Right atrium auricular region (tissue), 2 donors: ENCODE results near the gene CCDC83. TPM values are rescaled to one million over a fixed set of nuclear protein-coding genes. Genes with fewer than 3 reads are reported as not detected.

ENCODE experiments used
- DNase-seq: peaks from one replicate; pipeline ENCODE4 v3.0.0-alpha.2; 2019; ENCODE audit warnings: low spot score
- H3K27ac ChIP-seq, 2 donors: fragments of 200-600 bp; sonication (generic); 1 replicate in 1 of 2; 2 replicates in 1 of 2; pipeline ENCODE4 v1.5.1; 2016 to 2019
- H3K27me3 ChIP-seq, 2 donors: fragments of 200-600 bp; sonication (generic); one replicate each; pipeline versions ENCODE4 v1.5.1 to v1.6.0; 2017 to 2019
- H3K36me3 ChIP-seq: fragments of 200-600 bp; sonication (generic); one replicate; pipeline ENCODE4 v1.5.1; 2016
- H3K4me1 ChIP-seq, 2 donors: fragments of 200-600 bp; sonication (generic); one replicate each; pipeline versions ENCODE4 v1.5.1 to v1.6.0; 2017 to 2019
- H3K4me3 ChIP-seq, 2 donors: fragments of 200-600 bp; sonication (generic); 1 replicate in 1 of 2; 2 replicates in 1 of 2; pipeline ENCODE4 v1.5.1; 2017 to 2019; ENCODE audit warnings: mild to moderate bottlenecking in 1 of 2, moderate library complexity in 1 of 2
- H3K9me3 ChIP-seq, 2 donors: fragments of 200-600 bp; sonication (generic); one replicate each; pipeline ENCODE4 v1.5.1; 2019
- CTCF ChIP-seq, 2 donors: fragments of 200-600 bp; sonication (generic); IDR thresholded peaks; one replicate each; pipeline ENCODE4 v1.5.1; 2019; ENCODE audit warnings: antibody characterized with exemption in 2 of 2
- total RNA-seq, 2 donors: library from RNA; depleted of rRNA; stranded (reverse); fragments of >200 nt; gene quantifications; one replicate each; pipeline ENCODE4 v1.1.0, GENCODE V29; 2016

The CCDC83 gene
- total RNA-seq, 2 donors from 2014 or later: not detected

DNA sequence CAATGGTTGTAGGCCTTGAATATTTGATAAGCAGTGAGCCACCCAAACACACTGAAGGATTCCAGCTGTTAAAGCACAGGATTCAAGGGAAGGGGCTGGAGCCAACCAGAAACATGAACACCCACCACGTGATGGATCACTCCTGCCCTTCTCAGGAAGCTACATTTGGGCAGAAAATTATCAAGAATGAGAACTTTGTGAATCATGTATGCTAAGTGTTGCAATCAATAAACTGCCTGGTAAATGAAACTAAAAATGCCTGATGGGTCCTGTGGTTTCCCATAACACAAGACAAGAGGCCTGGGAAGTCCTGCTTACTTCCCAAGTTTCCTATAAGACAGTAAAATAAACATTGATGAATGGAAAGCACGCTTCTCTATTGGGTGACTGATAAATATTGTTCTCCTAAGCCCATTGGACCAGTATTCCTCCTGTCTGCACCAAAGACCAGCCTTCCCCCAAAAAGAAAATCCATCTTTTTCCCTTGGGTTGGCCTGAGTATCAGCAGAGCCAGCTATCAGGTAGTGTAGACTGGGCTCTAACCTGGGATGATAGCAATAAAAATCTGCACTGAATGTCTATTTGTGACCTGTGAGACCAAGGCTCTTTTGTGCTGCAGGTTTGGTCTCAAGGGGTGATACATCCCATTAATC is 98.4 kb downstream of the CCDC83 start:
- TF ChIP-seq CTCF (IDR thresholded peaks at IDR 0.05): no peak
- no peak for DNase-seq
- Histone ChIP-seq H3K27me3 (no peaks in the 10 kb centered on the region), H3K4me1 (peaks cover 0 to 30% of the 10 kb centered on the region in 2 donors), H3K9me3 (no peaks in the 10 kb centered on the region), H3K27ac (no peak overlapping the region), H3K36me3 (peaks cover 29% of the 10 kb centered on the region), H3K4me3 (no peak overlapping the region)

GRCh38 chr11:85955531-85955930 is 100.3 kb downstream of the CCDC83 start:
- peaks cover 47% of the 10 kb centered on the region for H3K36me3 ChIP-seq
- TF ChIP-seq CTCF (IDR thresholded peaks at IDR 0.05): no peak
- no peaks in the 10 kb centered on the region for H3K9me3 ChIP-seq
- no peak for DNase-seq
- no peak overlapping the region for H3K4me3 ChIP-seq
- H3K27me3 ChIP-seq: no peaks in the 10 kb centered on the region
- H3K27ac ChIP-seq: peak overlapping the region; percentile 39 to 56
- H3K4me1 ChIP-seq: peaks cover 0 to 28% of the 10 kb centered on the region in 2 donors

DNA sequence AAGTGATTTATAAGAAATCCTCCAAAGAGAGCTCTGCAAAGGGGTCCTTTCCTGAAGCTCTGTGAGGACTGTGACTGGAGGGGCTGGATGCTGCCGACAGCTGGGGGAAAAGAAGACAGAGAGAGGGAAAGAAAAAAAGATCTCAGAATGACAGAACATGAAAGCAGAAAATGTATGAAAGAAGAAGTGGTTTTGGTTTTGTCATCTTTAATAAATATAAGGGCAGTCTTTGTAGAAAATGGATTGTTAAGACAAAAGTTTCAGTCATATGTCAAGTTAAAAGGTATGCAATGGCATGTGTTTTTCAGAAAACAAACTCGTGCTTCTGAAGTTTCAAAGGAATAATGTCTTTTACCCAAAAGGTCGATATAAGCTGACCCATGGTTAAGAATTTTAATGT is 105.5 kb downstream of the CCDC83 start:
- no peak for TF ChIP-seq CTCF (IDR thresholded peaks at IDR 0.05)
- DNase-seq: no peak

DNA sequence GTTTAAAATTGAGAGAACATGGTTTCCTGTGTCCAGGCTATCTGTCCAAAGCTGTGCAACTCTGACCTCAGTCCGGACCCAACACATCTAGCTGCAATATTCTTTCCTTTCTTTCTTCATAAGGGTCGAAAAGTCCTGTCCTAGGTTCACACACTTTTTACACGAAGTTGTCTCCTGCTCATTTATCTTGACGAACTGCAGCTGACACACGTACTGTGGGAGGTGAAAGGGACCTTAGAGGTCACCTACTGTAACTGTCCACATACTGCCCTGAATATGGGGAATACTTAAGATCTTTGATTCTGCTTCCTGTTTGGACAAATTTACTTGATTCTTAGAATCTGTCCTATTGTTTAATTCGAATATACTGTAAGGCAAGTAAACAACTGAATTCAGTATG is 105.9 kb downstream of the CCDC83 start:
- no peak for TF ChIP-seq CTCF (IDR thresholded peaks at IDR 0.05)
- H3K36me3 ChIP-seq: peaks cover 96% of the 10 kb centered on the region
- no peaks in the 10 kb centered on the region for H3K9me3 ChIP-seq
- no peak overlapping the region for H3K4me3 ChIP-seq
- H3K27ac ChIP-seq: peak overlapping the region in 1 of 2 donors; percentile 6
- no peaks in the 10 kb centered on the region for H3K27me3 ChIP-seq
- no peak for DNase-seq
- H3K4me1 ChIP-seq: peaks cover 0 to 32% of the 10 kb centered on the region in 2 donors

More for the DNA sequence above, 105.5 kb downstream of the CCDC83 start:
- Histone ChIP-seq H3K36me3 (peaks cover 96% of the 10 kb centered on the region), H3K9me3 (no peaks in the 10 kb centered on the region), H3K27me3 (no peaks in the 10 kb centered on the region), H3K4me1 (peaks cover 0 to 36% of the 10 kb centered on the region in 2 donors), H3K27ac (peak overlapping the region in 1 of 2 donors; percentile 6), H3K4me3 (no peak overlapping the region)

GRCh38 chr11:85961930-85962363 is 106.8 kb downstream of the CCDC83 start:
- Histone ChIP-seq H3K36me3 (peaks cover 96% of the 10 kb centered on the region), H3K4me1 (peaks cover 0 to 25% of the 10 kb centered on the region in 2 donors), H3K9me3 (no peaks in the 10 kb centered on the region), H3K4me3 (no peak overlapping the region), H3K27me3 (no peaks in the 10 kb centered on the region), H3K27ac (no peak overlapping the region)
- no peak for DNase-seq
- no peak for TF ChIP-seq CTCF (IDR thresholded peaks at IDR 0.05)

DNA sequence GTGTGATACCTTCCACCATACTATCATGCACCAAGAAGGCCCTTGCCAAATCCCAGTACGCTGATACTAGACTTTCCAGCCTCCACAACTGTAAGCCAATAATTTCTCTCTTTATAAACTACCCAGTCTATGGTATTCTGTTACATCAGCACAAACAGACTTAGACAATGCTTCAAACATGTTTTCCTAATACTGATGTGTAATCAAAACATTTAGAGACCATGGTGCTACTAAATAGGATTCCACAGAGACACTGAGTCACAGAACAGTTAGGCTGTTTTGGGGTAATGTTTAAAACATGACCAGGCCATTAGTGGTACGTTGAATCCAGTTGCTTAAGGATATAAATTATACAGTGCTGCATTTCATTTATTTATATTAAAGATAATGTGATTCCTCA is 110.0 kb downstream of the CCDC83 start:
- no peak for DNase-seq
- H3K27me3 ChIP-seq: no peaks in the 10 kb centered on the region
- TF ChIP-seq CTCF (IDR thresholded peaks at IDR 0.05): no peak
- H3K27ac ChIP-seq: no peak overlapping the region
- peaks cover 0 to 53% of the 10 kb centered on the region in 2 donors for H3K4me1 ChIP-seq
- H3K9me3 ChIP-seq: no peaks in the 10 kb centered on the region
- H3K4me3 ChIP-seq: no peak overlapping the region
- peaks cover 73% of the 10 kb centered on the region for H3K36me3 ChIP-seq
